Caco-2 (cell line): ENCODE data around the gene ANXA7. TPM values are rescaled to one million over a fixed set of nuclear protein-coding genes. Genes with fewer than 3 reads are reported as not detected.

Source experiments
- BruUV-seq: library from RNA; stranded (reverse); fragments of 400-500 nt; replicated peaks from 2 replicates; lab custom pipeline; 2021; lab: Mats Ljungman, UMichigan
- CTCF ChIA-PET: fragments of 300-600 bp; sonication (Branson Sonifier 250); formaldehyde crosslinking; loops from one replicate; lab custom pipeline; 2022; ENCODE audit warnings: antibody characterized with exemption; lab: Charles Lee
- POLR2A ChIA-PET: fragments of 300-600 bp; sonication (Branson Sonifier 250); formaldehyde crosslinking; loops from one replicate; lab custom pipeline; 2022; ENCODE audit warnings: antibody characterized with exemption; lab: Charles Lee
- DNase-seq, 2 experiments: peaks; one replicate each; pipeline versions ENCODE4 v3.0.0 to v3.0.0-alpha.2; 2020 to 2022
- H3K27me3 ChIP-seq: replicated peaks from 2 replicates; pipeline ENCODE4 v1.6.0; 2011; ENCODE audit warnings: low read length; ENCODE audit not compliant: control insufficient read depth, insufficient read depth
- H3K36me3 ChIP-seq: 2 replicates; pipeline ENCODE4 v1.5.1; 2011; ENCODE audit warnings: low read length; ENCODE audit not compliant: control insufficient read depth, insufficient read depth
- H3K4me1 ChIP-seq: fragments of 250-450 bp; sonication (Bioruptor Pico); 2 replicates; pipeline ENCODE4 v1.5.1; 2020; ENCODE audit warnings: mild to moderate bottlenecking
- H3K4me3 ChIP-seq: 2 replicates; pipeline ENCODE4 v1.5.1; 2011; ENCODE audit warnings: low read depth, mild to moderate bottlenecking, control low read depth, low read length
- H3K9me3 ChIP-seq: fragments of 250-450 bp; sonication (Bioruptor Pico); 2 replicates; pipeline ENCODE4 v1.5.1; 2020; ENCODE audit warnings: mild to moderate bottlenecking, moderate library complexity
- H3K27ac Mint-ChIP-seq: one replicate; pipeline ENCODE4 v1.8.0; 2022; ENCODE audit warnings: mixed read lengths; ENCODE audit not compliant: unreplicated experiment
- H3K27me3 Mint-ChIP-seq: one replicate; pipeline ENCODE4 v1.8.0; 2022; ENCODE audit warnings: mixed read lengths; ENCODE audit not compliant: insufficient read depth, unreplicated experiment
- H3K36me3 Mint-ChIP-seq: one replicate; pipeline ENCODE4 v1.8.0; 2022; ENCODE audit warnings: mild to moderate bottlenecking, mixed read lengths; ENCODE audit not compliant: insufficient read depth, unreplicated experiment
- H3K4me1 Mint-ChIP-seq: one replicate; pipeline ENCODE4 v1.8.0; 2022; ENCODE audit warnings: low read depth, mixed read lengths; ENCODE audit not compliant: unreplicated experiment
- H3K4me3 Mint-ChIP-seq: one replicate; pipeline ENCODE4 v1.8.0; 2022; ENCODE audit warnings: mild to moderate bottlenecking, moderate library complexity, mixed read lengths; ENCODE audit not compliant: unreplicated experiment
- H3K9me3 Mint-ChIP-seq: one replicate; pipeline ENCODE4 v1.8.0; 2022; ENCODE audit warnings: mixed read lengths; ENCODE audit not compliant: unreplicated experiment
- intact Hi-C: fragments of 100-400 bp; cut with micrococcal nuclease; formaldehyde crosslinking; loops from one replicate; pipeline ENCODE4 v1.10.0; 2022; ENCODE audit not compliant: unreplicated experiment
- total RNA-seq: library from RNA; stranded (reverse); gene quantifications from 2 replicates; pipeline ENCODE4 v1.2.3, GENCODE V29; 2022
- TF ChIP-seq, protein P1 (sequence below), 2 experiments: fragments of 200-600 bp in 1 of 2; IDR thresholded peaks; 1 replicate in 1 of 2; 2 replicates in 1 of 2; pipeline versions ENCODE4 v1.5.1 to v1.8.0; 2011 to 2022; ENCODE audit warnings: antibody characterized with exemption in 1 of 2, control low read depth in 1 of 2, inconsistent platforms in 1 of 2, low read depth in 1 of 2, low read length in 1 of 2, mild to moderate bottlenecking in 1 of 2, moderate library complexity in 1 of 2; ENCODE audit not compliant: insufficient read depth in 1 of 2, severe bottlenecking in 1 of 2, unreplicated experiment in 1 of 2

ANXA7 gene
- total RNA-seq, 1 experiment from 2014 or later = 240 TPM

GRCh38 chr10:73404690-73405089, 9.2 kb downstream of the ANXA7 start:
- no TSS peak for BruUV-seq
- Histone ChIP-seq H3K36me3 (no peaks in the 10 kb centered on the region), H3K4me3 (no peak overlapping the region), H3K4me1 (peaks cover 36% of the 10 kb centered on the region), H3K27me3 (no peaks in the 10 kb centered on the region), H3K9me3 (no peaks in the 10 kb centered on the region)
- Mint-ChIP-seq H3K4me3 (no peak overlapping the region), H3K27ac (no peak overlapping the region), H3K27me3 (no peaks in the 10 kb centered on the region), H3K9me3 (no peaks in the 10 kb centered on the region), H3K36me3 (peaks cover 38% of the 10 kb centered on the region), H3K4me1 (peaks cover 43% of the 10 kb centered on the region)
- CTCF ChIA-PET = no interaction called here
- TF ChIP-seq, protein P1, sequence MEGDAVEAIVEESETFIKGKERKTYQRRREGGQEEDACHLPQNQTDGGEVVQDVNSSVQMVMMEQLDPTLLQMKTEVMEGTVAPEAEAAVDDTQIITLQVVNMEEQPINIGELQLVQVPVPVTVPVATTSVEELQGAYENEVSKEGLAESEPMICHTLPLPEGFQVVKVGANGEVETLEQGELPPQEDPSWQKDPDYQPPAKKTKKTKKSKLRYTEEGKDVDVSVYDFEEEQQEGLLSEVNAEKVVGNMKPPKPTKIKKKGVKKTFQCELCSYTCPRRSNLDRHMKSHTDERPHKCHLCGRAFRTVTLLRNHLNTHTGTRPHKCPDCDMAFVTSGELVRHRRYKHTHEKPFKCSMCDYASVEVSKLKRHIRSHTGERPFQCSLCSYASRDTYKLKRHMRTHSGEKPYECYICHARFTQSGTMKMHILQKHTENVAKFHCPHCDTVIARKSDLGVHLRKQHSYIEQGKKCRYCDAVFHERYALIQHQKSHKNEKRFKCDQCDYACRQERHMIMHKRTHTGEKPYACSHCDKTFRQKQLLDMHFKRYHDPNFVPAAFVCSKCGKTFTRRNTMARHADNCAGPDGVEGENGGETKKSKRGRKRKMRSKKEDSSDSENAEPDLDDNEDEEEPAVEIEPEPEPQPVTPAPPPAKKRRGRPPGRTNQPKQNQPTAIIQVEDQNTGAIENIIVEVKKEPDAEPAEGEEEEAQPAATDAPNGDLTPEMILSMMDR (IDR thresholded peaks at IDR 0.05; ENCODE audit: insufficient read depth in 1 of 2, low read depth in 1 of 2, low read length in 1 of 2, severe bottlenecking in 1 of 2, unreplicated experiment in 1 of 2) = no peak
- DNase-seq = no peak
- intact Hi-C loops = no loop called here
- POLR2A ChIA-PET = no interaction called here

DNA sequence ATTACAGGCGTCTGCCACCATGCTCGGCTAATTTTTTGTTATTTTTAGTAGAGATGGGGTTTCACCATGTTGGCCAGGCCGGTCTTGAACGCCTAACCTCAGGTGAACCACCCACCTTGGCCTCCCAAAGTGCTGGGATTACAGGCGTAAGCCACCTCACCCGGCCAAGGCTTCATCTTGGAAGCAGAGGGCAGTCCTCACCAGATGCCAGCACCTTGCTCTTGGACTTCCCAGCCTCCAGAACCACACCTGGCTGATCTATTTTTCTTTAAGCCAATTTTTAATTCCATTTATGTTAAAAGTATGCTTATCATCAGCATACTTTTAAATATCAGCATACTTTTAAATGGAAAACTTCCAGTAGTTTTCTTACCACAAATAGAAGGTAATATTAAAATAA, 12.2 kb downstream of the ANXA7 start:
- POLR2A ChIA-PET = no interaction called here
- H3K9me3 Mint-ChIP-seq = no peaks in the 10 kb centered on the region
- no peak overlapping the region for H3K4me3 ChIP-seq
- TF ChIP-seq, protein P1 (IDR thresholded peaks at IDR 0.05; ENCODE audit: insufficient read depth in 1 of 2, low read depth in 1 of 2, low read length in 1 of 2, severe bottlenecking in 1 of 2, unreplicated experiment in 1 of 2) = no peak
- no TSS peak for BruUV-seq
- H3K36me3 Mint-ChIP-seq = peaks cover 62% of the 10 kb centered on the region
- peaks cover 14% of the 10 kb centered on the region for H3K4me1 Mint-ChIP-seq
- H3K27me3 ChIP-seq = no peaks in the 10 kb centered on the region
- H3K4me1 ChIP-seq = peaks cover 7% of the 10 kb centered on the region; the same call in 1 of the 2 replicates
- H3K36me3 ChIP-seq = no peaks in the 10 kb centered on the region; the same call in 1 of the 2 replicates
- DNase-seq = no peak
- CTCF ChIA-PET = no interaction called here
- no peak overlapping the region for H3K27ac Mint-ChIP-seq
- no peaks in the 10 kb centered on the region for H3K9me3 ChIP-seq
- no peaks in the 10 kb centered on the region for H3K27me3 Mint-ChIP-seq
- intact Hi-C loops = no loop called here
- no peak overlapping the region for H3K4me3 Mint-ChIP-seq

GRCh38 chr10:73399063-73399462, 14.8 kb downstream of the ANXA7 start:
- BruUV-seq = no TSS peak
- H3K27me3 Mint-ChIP-seq = no peaks in the 10 kb centered on the region
- no peak overlapping the region for H3K27ac Mint-ChIP-seq
- H3K36me3 Mint-ChIP-seq = peaks cover 85% of the 10 kb centered on the region
- Histone ChIP-seq H3K36me3 (peaks cover 4% of the 10 kb centered on the region), H3K4me3 (no peak overlapping the region), H3K27me3 (no peaks in the 10 kb centered on the region), H3K9me3 (no peaks in the 10 kb centered on the region; the same call in 1 of the 2 replicates), H3K4me1 (no peaks in the 10 kb centered on the region)
- TF ChIP-seq, protein P1 (IDR thresholded peaks at IDR 0.05; ENCODE audit: insufficient read depth in 1 of 2, low read depth in 1 of 2, low read length in 1 of 2, severe bottlenecking in 1 of 2, unreplicated experiment in 1 of 2) = no peak
- intact Hi-C loops = no loop called here
- no peak for DNase-seq
- ChIA-PET POLR2A (no interaction called here), CTCF (no interaction called here)
- H3K4me3 Mint-ChIP-seq = no peak overlapping the region
- no peaks in the 10 kb centered on the region for H3K9me3 Mint-ChIP-seq
- H3K4me1 Mint-ChIP-seq = peaks cover 7% of the 10 kb centered on the region
